ENCODE results near the gene DNASE1.
"Not testable (repeated sequence)": the region's sequence is repeated elsewhere in the genome, so short reads cannot be mapped to it uniquely, and the experiment has no call there.

Gene DNASE1

DNA sequence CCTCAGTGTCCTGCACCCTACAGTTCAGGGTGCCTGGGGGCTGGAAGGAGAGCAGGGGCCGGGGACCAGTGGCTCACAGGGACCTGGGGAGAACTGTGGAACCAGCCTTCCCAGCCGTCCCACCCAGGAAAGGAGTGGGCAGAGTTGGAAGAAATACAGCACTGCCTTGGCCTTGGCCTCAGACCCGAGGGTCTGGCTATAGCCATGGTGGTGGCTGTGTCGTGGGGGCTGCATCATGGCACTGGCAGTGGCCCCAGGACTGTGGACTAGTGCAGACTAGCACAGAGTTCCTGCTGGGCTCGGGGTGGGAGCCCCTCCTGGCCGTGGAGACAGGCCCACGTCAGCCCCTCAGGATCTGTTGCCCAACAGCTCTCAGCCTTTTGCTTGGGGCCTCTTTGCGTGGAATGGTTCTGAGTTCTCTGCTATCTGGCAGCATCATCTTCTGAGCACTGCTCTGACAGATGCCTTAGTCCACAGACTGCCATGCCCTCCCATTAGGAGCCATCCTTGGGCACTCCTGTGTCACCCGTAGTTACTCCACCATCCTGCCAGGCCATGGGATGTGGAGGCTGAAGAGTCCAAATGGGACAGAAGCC is 12.6 kb upstream of the DNASE1 start:
- DNase-seq = no peak

- DNase-seq = no peak
These were observed 11.9 kb upstream of the DNASE1 start for GRCh38 chr16:3642397-3643094.

DNA sequence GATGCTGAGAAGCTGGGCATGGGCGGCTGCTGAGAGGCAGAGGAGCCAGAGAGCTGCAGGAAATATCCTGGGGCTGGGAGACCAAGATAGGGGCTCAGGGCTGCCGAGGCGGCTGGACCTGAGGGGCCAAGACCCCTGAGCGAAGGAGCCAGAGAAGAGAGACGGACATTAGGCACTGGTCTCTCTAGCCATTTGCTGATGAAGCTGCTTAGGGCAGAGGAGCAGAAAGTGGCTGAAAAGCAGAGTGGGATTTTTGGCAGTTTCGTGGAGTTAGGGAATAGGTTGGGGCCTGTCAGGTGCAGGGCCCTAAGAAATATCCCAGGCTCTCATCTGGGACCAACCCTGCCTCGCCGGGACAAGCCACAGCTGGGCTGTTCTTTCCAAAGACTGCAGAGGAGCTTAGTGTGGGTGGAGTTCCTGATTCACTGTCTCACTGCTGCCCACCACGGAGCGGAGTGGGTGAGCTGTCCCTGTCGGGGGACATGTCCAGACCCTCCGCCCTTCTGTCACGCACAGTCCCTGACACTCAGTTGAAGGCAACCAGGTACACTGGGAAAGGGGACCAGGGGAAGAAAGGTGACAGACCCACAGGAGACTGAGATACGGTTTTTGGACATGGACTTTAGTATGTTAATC is 11.3 kb upstream of the DNASE1 start:
- no peak for DNase-seq

- DNase-seq = no peak
These were observed 9.4 kb upstream of the DNASE1 start for GRCh38 chr16:3645108-3645503.

GRCh38 chr16:3645504-3646347 is 8.8 kb upstream of the DNASE1 start:
- no peak for DNase-seq

DNA sequence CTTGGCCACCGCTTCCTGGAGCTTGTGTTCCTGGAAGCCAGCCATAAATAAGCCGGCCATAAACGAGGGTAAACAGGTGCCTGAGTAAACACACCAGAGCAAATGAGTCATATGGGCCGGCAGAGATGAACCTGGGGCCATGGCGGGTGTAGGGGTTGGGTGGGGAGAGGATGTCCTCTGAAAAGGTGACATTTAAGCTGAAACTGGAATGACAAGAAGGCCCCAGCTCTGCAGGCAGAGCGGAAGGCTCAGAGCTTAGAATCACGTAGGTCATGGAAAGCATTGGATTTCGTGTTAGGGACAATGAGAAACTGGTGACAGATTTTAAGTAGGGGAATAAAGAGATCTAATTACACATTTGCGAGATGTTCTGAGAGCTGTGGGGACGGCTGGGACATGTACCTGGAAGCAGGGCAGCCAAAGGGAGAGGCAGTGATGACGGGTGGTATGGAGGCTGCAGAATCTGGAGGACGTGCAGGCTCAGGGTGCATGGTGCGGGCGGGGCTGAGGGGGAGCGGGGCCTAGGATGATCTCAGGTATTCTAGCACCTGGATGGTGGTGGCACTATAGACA is 8.1 kb upstream of the DNASE1 start:
- no peak for DNase-seq

DNA sequence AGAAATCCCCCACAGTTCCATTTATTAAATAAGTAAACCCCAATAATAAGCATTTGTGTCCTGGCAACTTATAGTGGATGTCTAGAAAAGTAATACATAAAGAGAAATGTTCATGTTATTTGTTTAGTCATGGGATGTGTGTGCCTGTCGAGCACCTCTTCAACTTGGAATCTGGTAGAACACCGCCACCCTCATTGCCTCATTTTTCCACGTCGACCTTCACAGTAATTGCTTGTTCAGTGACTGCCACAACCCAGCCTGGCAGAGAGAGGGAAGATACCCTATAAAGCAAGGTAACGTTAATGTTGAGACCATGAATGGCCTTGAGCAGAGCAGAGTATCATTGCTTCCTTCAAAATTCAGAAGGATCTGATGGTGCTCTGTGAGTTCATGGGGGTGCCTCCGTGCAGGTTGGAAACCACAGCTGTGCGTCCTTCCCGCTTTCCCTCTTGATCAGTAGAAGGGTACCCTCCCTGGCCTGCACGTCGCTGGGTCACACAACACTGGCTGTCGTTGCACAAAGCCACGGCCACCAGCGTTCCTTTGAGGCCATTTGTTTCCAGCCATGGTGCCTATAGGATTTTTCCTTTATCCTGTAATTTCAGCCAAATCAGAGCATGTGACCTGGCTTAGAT is 3.7 kb upstream of the DNASE1 start:
- no peak for DNase-seq

DNA sequence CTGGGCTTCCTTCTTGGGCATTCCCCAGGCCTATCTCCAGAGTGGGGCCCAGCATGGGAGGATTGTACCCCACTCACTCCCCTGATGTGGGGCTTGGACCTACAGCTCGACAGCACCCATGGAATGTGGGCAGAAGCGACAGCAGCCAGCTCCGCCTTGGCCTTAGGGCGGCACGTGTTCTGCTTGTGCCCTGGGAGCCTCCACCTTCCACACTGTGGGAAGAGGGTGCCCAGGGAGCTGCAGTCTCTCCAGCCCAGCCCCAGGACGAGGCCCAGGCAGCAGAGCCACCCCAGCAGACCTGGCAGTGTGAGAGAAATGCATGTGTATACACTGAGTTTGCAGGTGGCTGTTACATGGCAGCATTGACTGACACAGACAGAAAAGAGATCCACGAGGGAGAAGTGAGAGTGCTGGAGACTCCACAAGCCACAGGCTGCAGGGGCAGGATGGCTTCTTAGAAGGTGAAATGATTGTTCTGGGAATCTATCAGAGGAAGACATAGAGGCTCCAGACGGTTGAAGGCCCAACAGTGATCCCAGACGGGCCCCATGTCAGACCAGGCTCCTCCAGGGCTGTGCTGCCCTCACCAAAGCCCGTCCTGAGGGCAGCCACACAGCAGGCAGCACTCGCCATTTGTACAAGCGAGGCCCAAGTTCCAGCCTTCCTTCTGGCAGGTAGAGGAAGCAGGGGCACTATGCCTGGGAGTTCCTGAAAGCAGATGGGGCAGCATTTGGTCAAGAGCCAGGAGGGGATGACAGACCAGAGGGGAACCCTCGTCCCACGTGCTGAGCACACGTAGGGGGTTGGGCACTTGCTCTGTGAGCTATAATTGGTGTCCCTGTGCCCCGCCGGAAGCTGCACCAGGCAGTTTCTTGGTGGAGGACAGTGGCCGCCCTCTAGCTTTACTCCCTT is 2.8 kb upstream of the DNASE1 start:
- no peak for DNase-seq

- no peak for DNase-seq
These were observed 1.9 kb upstream of the DNASE1 start for GRCh38 chr16:3652373-3653195.

DNA sequence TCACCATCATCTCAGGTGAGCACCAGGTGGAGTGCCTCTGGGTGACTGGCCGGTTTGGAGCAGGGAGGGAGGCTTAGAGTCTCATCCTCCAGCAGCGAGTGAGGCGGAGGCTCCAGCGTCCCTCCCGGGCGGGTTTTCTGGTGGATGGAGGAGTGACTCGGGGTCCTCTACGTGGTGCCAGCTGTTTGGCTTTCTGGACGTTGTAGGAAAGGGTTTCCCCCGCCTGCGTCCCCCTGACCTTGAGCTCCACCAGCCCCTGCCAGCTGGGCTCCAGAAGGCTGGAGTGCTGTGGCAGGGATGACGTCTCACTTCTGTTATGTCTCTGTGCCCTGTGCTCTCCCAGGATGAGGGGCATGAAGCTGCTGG is 522 bp downstream of the DNASE1 start:
- no peak for DNase-seq

DNA sequence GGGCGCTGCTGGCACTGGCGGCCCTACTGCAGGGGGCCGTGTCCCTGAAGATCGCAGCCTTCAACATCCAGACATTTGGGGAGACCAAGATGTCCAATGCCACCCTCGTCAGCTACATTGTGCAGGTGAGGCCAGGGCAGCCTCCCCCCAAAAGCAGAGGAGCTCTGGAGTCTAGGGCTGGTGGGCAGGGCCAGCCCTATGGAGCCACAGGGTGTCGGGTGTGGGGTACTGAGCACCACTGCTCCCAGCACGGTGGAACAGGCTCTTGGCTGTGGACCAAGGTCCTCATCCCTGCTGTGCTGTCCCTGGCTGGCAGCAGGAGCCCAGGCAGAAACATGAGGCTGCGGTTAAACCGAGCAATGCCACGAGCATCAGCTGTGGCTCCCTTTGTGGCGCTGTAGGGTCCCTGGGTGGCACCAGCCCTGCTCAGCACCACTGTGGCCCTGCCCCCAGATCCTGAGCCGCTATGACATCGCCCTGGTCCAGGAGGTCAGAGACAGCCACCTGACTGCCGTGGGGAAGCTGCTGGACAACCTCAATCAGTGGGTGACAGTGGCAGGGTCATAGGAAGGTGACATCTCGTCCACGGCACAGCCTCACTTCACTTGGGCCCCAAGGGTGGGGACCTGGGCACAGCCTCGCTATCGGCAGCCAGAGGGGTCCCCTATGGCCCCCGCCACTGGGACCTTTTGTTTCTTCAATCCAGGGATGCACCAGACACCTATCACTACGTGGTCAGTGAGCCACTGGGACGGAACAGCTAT is 1.1 kb downstream of the DNASE1 start:
- DNase-seq = no peak

DNA sequence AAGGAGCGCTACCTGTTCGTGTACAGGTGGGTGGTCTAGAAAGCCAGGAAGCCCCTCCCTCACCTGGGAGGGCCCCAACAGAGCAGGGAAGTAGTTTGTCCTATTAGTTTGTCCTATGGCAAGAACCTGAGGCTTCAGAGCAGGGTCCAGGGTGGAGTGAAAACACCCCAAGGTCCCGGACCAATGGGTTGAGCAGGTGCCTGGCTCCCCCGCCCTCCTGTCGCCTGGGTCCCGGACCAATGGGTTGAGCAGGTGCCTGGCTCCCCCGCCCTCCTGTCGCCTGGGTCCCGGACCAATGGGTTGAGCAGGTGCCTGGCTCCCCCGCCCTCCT is 1.6 kb downstream of the DNASE1 start:
- DNase-seq = not testable (repeated sequence)

DNA sequence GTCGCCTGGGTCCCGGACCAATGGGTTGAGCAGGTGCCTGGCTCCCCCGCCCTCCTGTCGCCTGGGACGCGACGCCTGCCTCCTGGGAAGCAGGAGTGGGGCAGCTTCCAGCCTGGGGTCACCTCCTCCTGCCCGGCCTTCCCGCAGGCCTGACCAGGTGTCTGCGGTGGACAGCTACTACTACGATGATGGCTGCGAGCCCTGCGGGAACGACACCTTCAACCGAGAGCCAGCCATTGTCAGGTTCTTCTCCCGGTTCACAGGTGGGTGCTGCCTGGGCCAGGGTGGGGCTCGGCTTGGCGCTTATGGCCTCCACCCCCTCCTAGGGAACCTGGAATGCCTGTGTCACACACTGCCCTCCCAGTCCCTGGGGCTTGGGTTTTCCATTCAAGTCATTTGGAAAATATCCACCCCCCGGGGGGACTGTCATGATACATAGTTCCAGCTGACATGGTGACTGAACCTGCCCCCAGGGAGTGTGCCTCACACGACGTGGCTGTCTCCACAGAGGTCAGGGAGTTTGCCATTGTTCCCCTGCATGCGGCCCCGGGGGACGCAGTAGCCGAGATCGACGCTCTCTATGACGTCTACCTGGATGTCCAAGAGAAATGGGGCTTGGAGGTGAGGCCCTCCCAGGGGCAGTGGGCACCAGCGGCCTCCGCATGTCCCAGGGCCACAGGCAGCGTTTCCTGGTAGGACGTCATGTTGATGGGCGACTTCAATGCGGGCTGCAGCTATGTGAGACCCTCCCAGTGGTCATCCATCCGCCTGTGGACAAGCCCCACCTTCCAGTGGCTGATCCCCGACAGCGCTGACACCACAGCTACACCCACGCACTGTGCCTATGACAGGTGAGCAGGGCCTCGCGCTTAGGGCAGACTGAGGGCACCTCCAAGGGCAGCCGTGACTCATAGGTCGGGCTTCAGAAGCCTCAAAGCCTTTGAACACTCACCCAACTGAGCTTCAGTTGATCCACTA is 2.3 kb downstream of the DNASE1 start:
- no peak for DNase-seq

DNA sequence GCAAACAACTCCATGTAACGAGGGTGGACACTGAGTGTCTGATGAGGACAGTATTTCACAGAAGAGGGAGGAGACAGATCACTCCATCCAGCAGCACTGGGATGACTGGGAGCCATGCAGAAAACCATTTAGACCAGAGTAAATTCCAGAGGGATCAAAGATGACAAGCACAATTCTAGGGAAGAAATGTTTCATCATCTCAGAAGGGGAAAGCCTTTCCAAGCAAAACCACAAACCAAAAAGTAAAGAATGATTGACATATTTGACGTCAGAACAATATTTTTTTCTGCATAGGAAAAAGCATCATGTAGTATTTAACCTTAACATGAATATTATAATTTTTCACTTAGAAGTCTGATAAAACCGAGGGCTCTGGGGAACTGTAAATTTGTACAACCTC is 4.8 kb downstream of the DNASE1 start:
- no peak for DNase-seq

GRCh38 chr16:3661311-3661710 is 6.8 kb downstream of the DNASE1 start:
- DNase-seq = no peak

- DNase-seq = no peak
These were observed 7.4 kb downstream of the DNASE1 start for GRCh38 chr16:3661922-3662321.

GRCh38 chr16:3662601-3663000 is 8.1 kb downstream of the DNASE1 start:
- no peak for DNase-seq

- no peak for DNase-seq
These were observed 9.9 kb downstream of the DNASE1 start for GRCh38 chr16:3664187-3664896.
